ENCODE data around the gene POLR3B. TPM values are rescaled to one million over a fixed set of nuclear protein-coding genes. Genes with fewer than 3 reads are reported as not detected.

Gene POLR3B
- total RNA-seq, 2 donors from 2014 or later = 9.0 to 12.4 TPM

DNA sequence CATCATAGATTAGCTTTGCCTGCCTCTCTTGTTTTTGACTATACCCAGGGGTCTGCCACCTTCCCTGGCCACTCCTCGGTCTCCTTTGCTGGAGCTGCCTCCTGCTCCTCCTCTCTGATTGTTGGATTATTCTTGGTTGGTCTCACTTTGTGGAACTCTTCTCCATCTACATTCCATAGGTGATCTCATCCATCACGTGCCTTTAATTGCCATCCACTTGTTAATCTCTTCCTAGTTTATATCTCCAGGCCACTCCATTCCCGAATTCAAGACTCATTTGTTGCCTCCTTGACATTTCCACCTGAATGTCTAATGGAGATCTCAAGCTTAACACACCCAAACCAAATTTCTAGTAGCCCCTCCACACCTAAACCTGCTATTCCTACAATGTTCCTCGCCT lies 5.4 kb downstream of the POLR3B start:
- Histone ChIP-seq H3K27ac (ENCODE audit: low read depth, low read length) (no peak overlapping the region), H3K36me3 (ENCODE audit: control insufficient read depth, insufficient read depth, low read length) (peaks cover 8% of the 10 kb centered on the region), H3K4me1 (ENCODE audit: control insufficient read depth, insufficient read depth, low read length) (no peaks in the 10 kb centered on the region), H3K27me3 (ENCODE audit: control insufficient read depth, insufficient read depth, low read length, poor library complexity, severe bottlenecking) (no peaks in the 10 kb centered on the region), H3K9ac (ENCODE audit: extremely low read depth, low read length, poor library complexity, severe bottlenecking) (no peak overlapping the region), H3K9me3 (ENCODE audit: control insufficient read depth, low read length) (no peaks in the 10 kb centered on the region), H3K4me3 (ENCODE audit: low read length) (no peak overlapping the region)
- Mint-ChIP-seq H3K36me3 (ENCODE audit: low read depth) (peaks cover 13% of the 10 kb centered on the region), H3K27me3 (ENCODE audit: insufficient read depth) (no peaks in the 10 kb centered on the region), H3K4me1 (peaks cover 5% of the 10 kb centered on the region), H3K4me3 (no peak overlapping the region), H3K9me3 (no peaks in the 10 kb centered on the region), H3K27ac (no peak overlapping the region)
- WGBS, 2 experiments (ENCODE audit: insufficient coverage in 1 of 2, insufficient read length in 1 of 2) = 85 to 97% methylated on average over 3 to 4 of the region's 4 CpGs
- DNase-seq = no peak
- TF ChIP-seq, protein P1, sequence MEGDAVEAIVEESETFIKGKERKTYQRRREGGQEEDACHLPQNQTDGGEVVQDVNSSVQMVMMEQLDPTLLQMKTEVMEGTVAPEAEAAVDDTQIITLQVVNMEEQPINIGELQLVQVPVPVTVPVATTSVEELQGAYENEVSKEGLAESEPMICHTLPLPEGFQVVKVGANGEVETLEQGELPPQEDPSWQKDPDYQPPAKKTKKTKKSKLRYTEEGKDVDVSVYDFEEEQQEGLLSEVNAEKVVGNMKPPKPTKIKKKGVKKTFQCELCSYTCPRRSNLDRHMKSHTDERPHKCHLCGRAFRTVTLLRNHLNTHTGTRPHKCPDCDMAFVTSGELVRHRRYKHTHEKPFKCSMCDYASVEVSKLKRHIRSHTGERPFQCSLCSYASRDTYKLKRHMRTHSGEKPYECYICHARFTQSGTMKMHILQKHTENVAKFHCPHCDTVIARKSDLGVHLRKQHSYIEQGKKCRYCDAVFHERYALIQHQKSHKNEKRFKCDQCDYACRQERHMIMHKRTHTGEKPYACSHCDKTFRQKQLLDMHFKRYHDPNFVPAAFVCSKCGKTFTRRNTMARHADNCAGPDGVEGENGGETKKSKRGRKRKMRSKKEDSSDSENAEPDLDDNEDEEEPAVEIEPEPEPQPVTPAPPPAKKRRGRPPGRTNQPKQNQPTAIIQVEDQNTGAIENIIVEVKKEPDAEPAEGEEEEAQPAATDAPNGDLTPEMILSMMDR (conservative IDR thresholded peaks at IDR 0.05) = no peak

DNA sequence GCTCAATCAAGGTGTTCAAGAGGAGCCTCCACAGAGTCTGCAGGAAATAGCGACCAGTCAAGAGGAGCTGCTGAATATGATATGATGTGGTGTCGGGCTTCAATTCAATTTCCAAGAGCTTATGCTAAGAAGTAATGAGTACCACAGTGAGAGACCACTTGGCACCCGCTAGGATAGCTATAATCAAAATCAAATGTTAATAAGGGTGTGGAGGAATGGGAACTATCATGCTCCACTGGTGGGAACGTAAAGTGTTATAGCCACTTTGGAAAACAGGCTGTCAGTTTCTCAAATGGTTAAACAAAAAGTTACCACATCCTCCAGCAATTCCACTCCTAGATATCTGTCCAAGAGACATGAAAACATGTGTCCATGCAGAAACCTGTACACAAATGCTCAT lies 6.7 kb downstream of the POLR3B start:
- Mint-ChIP-seq H3K9me3 (no peaks in the 10 kb centered on the region), H3K36me3 (ENCODE audit: low read depth) (peaks cover 14% of the 10 kb centered on the region), H3K4me3 (no peak overlapping the region), H3K4me1 (no peaks in the 10 kb centered on the region), H3K27me3 (ENCODE audit: insufficient read depth) (no peaks in the 10 kb centered on the region), H3K27ac (no peak overlapping the region)
- Histone ChIP-seq H3K9me3 (ENCODE audit: control insufficient read depth, low read length) (no peaks in the 10 kb centered on the region), H3K9ac (ENCODE audit: extremely low read depth, low read length, poor library complexity, severe bottlenecking) (no peak overlapping the region), H3K27me3 (ENCODE audit: control insufficient read depth, insufficient read depth, low read length, poor library complexity, severe bottlenecking) (no peaks in the 10 kb centered on the region), H3K4me1 (ENCODE audit: control insufficient read depth, insufficient read depth, low read length) (no peaks in the 10 kb centered on the region), H3K4me3 (ENCODE audit: low read length) (no peak overlapping the region), H3K27ac (ENCODE audit: low read depth, low read length) (no peak overlapping the region), H3K36me3 (ENCODE audit: control insufficient read depth, insufficient read depth, low read length) (peaks cover 15% of the 10 kb centered on the region)
- 96 to 100% methylated on average over 3 to 4 of the region's 4 CpGs for WGBS, 2 experiments (ENCODE audit: insufficient coverage in 1 of 2, insufficient read length in 1 of 2)
- no peak for DNase-seq
- TF ChIP-seq, protein P1 (conservative IDR thresholded peaks at IDR 0.05) = no peak

DNA sequence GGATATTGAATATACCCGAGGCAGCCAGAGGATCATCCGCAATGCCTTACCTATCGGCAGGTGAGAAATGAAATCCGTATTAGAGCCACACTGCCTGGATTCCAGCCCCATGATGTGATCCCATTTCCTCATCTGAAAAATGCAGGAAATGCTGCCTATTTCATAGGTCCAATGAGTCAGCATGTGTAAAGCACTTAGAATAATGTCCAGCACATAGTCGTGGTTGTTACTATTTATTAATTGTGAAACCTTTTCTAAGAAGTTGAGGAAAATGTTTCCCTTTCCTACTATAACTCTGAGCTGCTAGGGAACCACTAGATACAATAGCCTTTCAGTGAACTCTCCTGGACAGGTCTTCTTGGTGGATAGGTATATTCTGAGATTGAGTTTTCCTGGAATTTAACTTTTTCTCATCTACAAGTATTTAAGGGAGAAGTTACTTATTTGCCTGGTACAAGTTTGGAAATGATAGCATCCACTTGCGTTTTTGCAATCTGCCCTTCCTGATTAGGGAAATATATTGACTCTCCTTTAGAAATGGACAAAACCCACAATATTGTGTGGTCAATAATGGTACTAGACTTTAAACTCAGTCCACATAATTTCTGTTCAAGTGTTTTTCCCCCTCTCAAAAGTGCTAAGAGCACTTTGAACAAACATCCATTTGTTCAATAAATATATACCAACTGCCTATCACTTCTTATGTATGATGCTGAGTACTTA lies 12.2 kb downstream of the POLR3B start:
- Histone ChIP-seq H3K9me3 (ENCODE audit: control insufficient read depth, low read length) (peaks cover 5% of the 10 kb centered on the region), H3K4me1 (ENCODE audit: control insufficient read depth, insufficient read depth, low read length) (no peaks in the 10 kb centered on the region), H3K9ac (ENCODE audit: extremely low read depth, low read length, poor library complexity, severe bottlenecking) (no peak overlapping the region), H3K27ac (ENCODE audit: low read depth, low read length) (no peak overlapping the region), H3K4me3 (ENCODE audit: low read length) (no peak overlapping the region), H3K36me3 (ENCODE audit: control insufficient read depth, insufficient read depth, low read length) (peaks cover 39% of the 10 kb centered on the region), H3K27me3 (ENCODE audit: control insufficient read depth, insufficient read depth, low read length, poor library complexity, severe bottlenecking) (no peaks in the 10 kb centered on the region)
- Mint-ChIP-seq H3K4me1 (no peaks in the 10 kb centered on the region), H3K4me3 (no peak overlapping the region), H3K27me3 (ENCODE audit: insufficient read depth) (no peaks in the 10 kb centered on the region), H3K36me3 (ENCODE audit: low read depth) (peaks cover 45% of the 10 kb centered on the region), H3K9me3 (peaks cover 3% of the 10 kb centered on the region), H3K27ac (no peak overlapping the region)
- TF ChIP-seq, protein P1 (conservative IDR thresholded peaks at IDR 0.05) = no peak
- no peak for DNase-seq
- 93 to 100% methylated on average over 6 of the region's 6 CpGs for WGBS, 2 experiments (ENCODE audit: insufficient coverage in 1 of 2, insufficient read length in 1 of 2)
